ENCODE measurements around the gene TIPARP. TPM values are rescaled to one million over a fixed set of nuclear protein-coding genes. Genes with fewer than 3 reads are reported as not detected.
"Not testable (repeated sequence)": the region's sequence is repeated elsewhere in the genome, so short reads cannot be mapped to it uniquely, and the experiment has no call there.

The TIPARP gene
- total RNA-seq, 4 donors from 2014 or later = 49.8 to 144 (median 72.6) TPM

- 67 to 68% methylated on average over 3 of the region's 3 CpGs for WGBS, 2 donors (ENCODE audit: low coverage in 1 of 2)
- Histone ChIP-seq H3K9me3 (no peaks in the 10 kb centered on the region), H3K36me3 (peaks cover 9 to 93% of the 10 kb centered on the region in 2 donors), H3K4me3 (no peak overlapping the region), H3K27ac (no peak overlapping the region), H3K4me1 (no peaks in the 10 kb centered on the region), H3K27me3 (no peaks in the 10 kb centered on the region)
- no peak for ATAC-seq
- TF ChIP-seq POLR2A (IDR thresholded peaks at IDR 0.05) (no peak), POLR2AphosphoS5 (IDR thresholded peaks at IDR 0.05) (no peak), CTCF (IDR thresholded peaks at IDR 0.05) (no peak), EP300 (IDR thresholded peaks at IDR 0.05) (no peak)
Observed at GRCh38 chr3:156705761-156706616, 31.6 kb downstream of the TIPARP start.

GRCh38 chr3:156707588-156707987 is 33.2 kb downstream of the TIPARP start:
- H3K4me1 ChIP-seq = no peaks in the 10 kb centered on the region
- no peaks in the 10 kb centered on the region for H3K27me3 ChIP-seq

GRCh38 chr3:156710429-156710828 is 36.0 kb downstream of the TIPARP start:
- Histone ChIP-seq H3K36me3 (peaks cover 2 to 76% of the 10 kb centered on the region in 2 donors), H3K27ac (no peak overlapping the region), H3K4me3 (no peak overlapping the region), H3K9me3 (no peaks in the 10 kb centered on the region), H3K4me1 (no peaks in the 10 kb centered on the region), H3K27me3 (no peaks in the 10 kb centered on the region)
- TF ChIP-seq CTCF (IDR thresholded peaks at IDR 0.05) (no peak), EP300 (IDR thresholded peaks at IDR 0.05) (no peak), POLR2AphosphoS5 (IDR thresholded peaks at IDR 0.05) (no peak), POLR2A (IDR thresholded peaks at IDR 0.05) (no peak)
- WGBS, 2 donors (ENCODE audit: low coverage in 1 of 2) = 71% methylated on average over 1 of the region's 1 CpG; no CpG with 5 or more reads in 1 of the 2 donors
- ATAC-seq = no peak

More at GRCh38 chr3:156707588-156707987, 33.2 kb downstream of the TIPARP start:
- H3K9me3 ChIP-seq = no peaks in the 10 kb centered on the region
- H3K4me3 ChIP-seq = no peak overlapping the region
- TF ChIP-seq POLR2AphosphoS5 (IDR thresholded peaks at IDR 0.05) (no peak), EP300 (IDR thresholded peaks at IDR 0.05) (no peak), CTCF (IDR thresholded peaks at IDR 0.05) (no peak), POLR2A (IDR thresholded peaks at IDR 0.05) (no peak)
- 87 to 91% methylated on average over 6 to 7 of the region's 7 CpGs for WGBS, 2 donors (ENCODE audit: low coverage in 1 of 2)
- ATAC-seq = no peak
- peaks cover 9 to 85% of the 10 kb centered on the region in 2 donors for H3K36me3 ChIP-seq
- H3K27ac ChIP-seq = no peak overlapping the region

GRCh38 chr3:156711113-156711512 is 36.7 kb downstream of the TIPARP start:
- no peak overlapping the region for H3K4me3 ChIP-seq
- 83 to 86% methylated on average over 1 of the region's 1 CpG for WGBS, 2 donors (ENCODE audit: low coverage in 1 of 2)
- H3K27me3 ChIP-seq = no peaks in the 10 kb centered on the region
- TF ChIP-seq EP300 (IDR thresholded peaks at IDR 0.05) = no peak
- TF ChIP-seq POLR2A (IDR thresholded peaks at IDR 0.05) = no peak
- TF ChIP-seq CTCF (IDR thresholded peaks at IDR 0.05) = no peak
- TF ChIP-seq POLR2AphosphoS5 (IDR thresholded peaks at IDR 0.05) = no peak
- H3K9me3 ChIP-seq = no peaks in the 10 kb centered on the region
- no peak for ATAC-seq
- no peak overlapping the region for H3K27ac ChIP-seq
- no peaks in the 10 kb centered on the region for H3K4me1 ChIP-seq
- peaks cover 0 to 75% of the 10 kb centered on the region in 2 donors for H3K36me3 ChIP-seq

GRCh38 chr3:156711944-156712343 is 37.6 kb downstream of the TIPARP start:
- H3K4me3 ChIP-seq, H3K4me1 ChIP-seq, ATAC-seq, H3K27me3 ChIP-seq, H3K9me3 ChIP-seq, H3K27ac ChIP-seq: not testable (repeated sequence)
- WGBS, 2 donors (ENCODE audit: low coverage in 1 of 2) = 100% methylated on average over 1 of the region's 4 CpGs; no CpG with 5 or more reads in 1 of the 2 donors
- peaks cover 0 to 71% of the 10 kb centered on the region in 2 donors for H3K36me3 ChIP-seq

Data from gastroesophageal sphincter (tissue), 4 donors.